ENCODE results near the gene FBXL14. TPM values are rescaled to one million over a fixed set of nuclear protein-coding genes. Genes with fewer than 3 reads are reported as not detected.

The FBXL14 gene
- total and polyA plus RNA-seq, 12 donors = 1.5 to 8.4 (median 6.5) TPM

GRCh38 chr12:1573960-1574864 lies 20.2 kb downstream of the FBXL14 start:
- intact Hi-C loops (cut with DNase I) = loop anchor here in 3 of 10 donors (10.0 kb wide), 2 partner anchors 289 to 299 kb away; no protein-coding TSS in a partner anchor
- no peak overlapping the region for H3K4me3 ChIP-seq
- TF ChIP-seq, protein P1, sequence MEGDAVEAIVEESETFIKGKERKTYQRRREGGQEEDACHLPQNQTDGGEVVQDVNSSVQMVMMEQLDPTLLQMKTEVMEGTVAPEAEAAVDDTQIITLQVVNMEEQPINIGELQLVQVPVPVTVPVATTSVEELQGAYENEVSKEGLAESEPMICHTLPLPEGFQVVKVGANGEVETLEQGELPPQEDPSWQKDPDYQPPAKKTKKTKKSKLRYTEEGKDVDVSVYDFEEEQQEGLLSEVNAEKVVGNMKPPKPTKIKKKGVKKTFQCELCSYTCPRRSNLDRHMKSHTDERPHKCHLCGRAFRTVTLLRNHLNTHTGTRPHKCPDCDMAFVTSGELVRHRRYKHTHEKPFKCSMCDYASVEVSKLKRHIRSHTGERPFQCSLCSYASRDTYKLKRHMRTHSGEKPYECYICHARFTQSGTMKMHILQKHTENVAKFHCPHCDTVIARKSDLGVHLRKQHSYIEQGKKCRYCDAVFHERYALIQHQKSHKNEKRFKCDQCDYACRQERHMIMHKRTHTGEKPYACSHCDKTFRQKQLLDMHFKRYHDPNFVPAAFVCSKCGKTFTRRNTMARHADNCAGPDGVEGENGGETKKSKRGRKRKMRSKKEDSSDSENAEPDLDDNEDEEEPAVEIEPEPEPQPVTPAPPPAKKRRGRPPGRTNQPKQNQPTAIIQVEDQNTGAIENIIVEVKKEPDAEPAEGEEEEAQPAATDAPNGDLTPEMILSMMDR (IDR thresholded peaks at IDR 0.05) = no peak
- no peaks in the 10 kb centered on the region for H3K27me3 ChIP-seq
- H3K9me3 ChIP-seq = no peaks in the 10 kb centered on the region
- H3K36me3 ChIP-seq = no peaks in the 10 kb centered on the region
- ATAC-seq = peak in 3 of 8 donors; percentile 43 to 78 (median 52)
- WGBS, 2 donors = 77 to 79% methylated on average over 15 of the region's 15 CpGs
- H3K27ac ChIP-seq = no peak overlapping the region
- DNase-seq = no peak
- peaks cover 0 to 32% (median 29%) of the 10 kb centered on the region in 9 donors for H3K4me1 ChIP-seq

GRCh38 chr12:1572731-1573130 lies 21.6 kb downstream of the FBXL14 start:
- 61 to 65% methylated on average over 5 of the region's 5 CpGs for WGBS, 2 donors
- Histone ChIP-seq H3K36me3 (no peaks in the 10 kb centered on the region), H3K4me3 (no peak overlapping the region), H3K27me3 (no peaks in the 10 kb centered on the region), H3K9me3 (no peaks in the 10 kb centered on the region), H3K4me1 (peaks cover 0 to 32% (median 29%) of the 10 kb centered on the region in 9 donors), H3K27ac (no peak overlapping the region)
- ATAC-seq = no peak
- TF ChIP-seq, protein P1 (IDR thresholded peaks at IDR 0.05) = no peak
- no peak for DNase-seq
- intact Hi-C loops (cut with DNase I) = loop anchor here in 3 of 10 donors (10.0 kb wide), 2 partner anchors 288 to 298 kb away; no protein-coding TSS in a partner anchor

DNA sequence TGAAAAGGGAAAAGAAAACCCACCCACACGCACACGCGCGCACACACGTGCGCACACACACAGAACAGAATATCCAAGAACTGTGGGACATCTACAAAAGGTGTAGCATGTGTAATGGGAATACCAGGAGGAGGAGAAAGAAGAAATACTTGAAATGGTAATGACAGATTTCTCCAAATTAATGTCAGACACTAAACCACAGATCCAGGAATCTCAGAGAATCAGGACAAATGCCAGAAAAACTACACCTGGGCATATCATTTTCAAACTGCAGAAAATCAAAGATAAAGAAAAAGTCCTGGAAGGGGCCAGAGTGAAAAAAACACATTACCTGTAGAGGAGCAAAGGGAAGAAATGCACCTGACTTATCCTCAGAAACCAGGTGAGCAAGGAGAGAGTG lies 26.5 kb downstream of the FBXL14 start:
- DNase-seq (no peak), ATAC-seq (no peak)
- H3K4me1 ChIP-seq = peaks cover 0 to 8% (median 0%) of the 10 kb centered on the region in 9 donors
- H3K27ac ChIP-seq = no peak overlapping the region
- no peaks in the 10 kb centered on the region for H3K27me3 ChIP-seq
- 96 to 98% methylated on average over 6 of the region's 6 CpGs for WGBS, 2 donors
- no peak overlapping the region for H3K4me3 ChIP-seq
- TF ChIP-seq, protein P1 (IDR thresholded peaks at IDR 0.05) = no peak
- H3K36me3 ChIP-seq = peaks cover 0 to 17% (median 0%) of the 10 kb centered on the region in 9 donors
- intact Hi-C loops (cut with DNase I) = loop anchor here in 1 of 10 donors (10.0 kb wide), 1 partner anchor 283 kb away; no protein-coding TSS in a partner anchor
- no peaks in the 10 kb centered on the region for H3K9me3 ChIP-seq

GRCh38 chr12:1566449-1567135 lies 27.8 kb downstream of the FBXL14 start:
- Histone ChIP-seq H3K4me1 (peaks cover 0 to 10% (median 0%) of the 10 kb centered on the region in 9 donors), H3K27me3 (no peaks in the 10 kb centered on the region)

More at GRCh38 chr12:1566449-1567135, 27.8 kb downstream of the FBXL14 start:
- intact Hi-C loops (cut with DNase I) = loop anchor here in 1 of 10 donors (10.0 kb wide), 1 partner anchor 282 kb away; no protein-coding TSS in a partner anchor
- H3K9me3 ChIP-seq = no peaks in the 10 kb centered on the region
- TF ChIP-seq, protein P1 (IDR thresholded peaks at IDR 0.05) = no peak
- no peak overlapping the region for H3K27ac ChIP-seq
- 76 to 82% methylated on average over 24 of the region's 24 CpGs for WGBS, 2 donors
- ATAC-seq = no peak
- DNase-seq = no peak
- H3K36me3 ChIP-seq = peaks cover 0 to 17% (median 0%) of the 10 kb centered on the region in 9 donors
- no peak overlapping the region for H3K4me3 ChIP-seq

Data from heart right ventricle (tissue), 16 donors.